AG10803 (cell line): ENCODE measurements around the gene RTEL1.
"Not testable (repeated sequence)": the region's sequence is repeated elsewhere in the genome, so short reads cannot be mapped to it uniquely, and the experiment has no call there.

Source experiments
- DNase-seq: peaks from one replicate; pipeline ENCODE4 v3.0.0; 2010; ENCODE audit warnings: low read depth
- H3K4me3 ChIP-seq: 2 replicates; pipeline ENCODE4 v1.5.1; 2011; ENCODE audit warnings: mild to moderate bottlenecking, low read length, control low read depth
- CTCF ChIP-seq: conservative IDR thresholded peaks from 2 replicates; pipeline ENCODE4 v1.5.1; 2011; ENCODE audit warnings: mild to moderate bottlenecking, low read length, control low read depth, inconsistent platforms

Gene RTEL1

GRCh38 chr20:63640086-63640485, 18.0 kb upstream of the RTEL1 start:
- no peak overlapping the region for H3K4me3 ChIP-seq
- DNase-seq = no peak
- no peak for TF ChIP-seq CTCF

GRCh38 chr20:63640686-63641085, 17.4 kb upstream of the RTEL1 start:
- DNase-seq, H3K4me3 ChIP-seq: not testable (repeated sequence)

- peak overlapping the region; percentile 36 for H3K4me3 ChIP-seq
- no peak for DNase-seq
- TF ChIP-seq CTCF = no peak
Measured at GRCh38 chr20:63641146-63641791, 16.8 kb upstream of the RTEL1 start.

- peak overlapping the region; percentile 58 for H3K4me3 ChIP-seq
- peak; percentile 28 for TF ChIP-seq CTCF
- DNase-seq = peak; percentile 68
Measured at GRCh38 chr20:63641792-63642523, 16.2 kb upstream of the RTEL1 start.

- DNase-seq = no peak
- TF ChIP-seq CTCF = no peak
- H3K4me3 ChIP-seq = no peak overlapping the region
Measured at GRCh38 chr20:63642527-63643247, 15.4 kb upstream of the RTEL1 start.

GRCh38 chr20:63643499-63643898, 14.6 kb upstream of the RTEL1 start:
- TF ChIP-seq CTCF = no peak
- H3K4me3 ChIP-seq = no peak overlapping the region
- DNase-seq = no peak

- H3K4me3 ChIP-seq = no peak overlapping the region
- no peak for TF ChIP-seq CTCF
- DNase-seq = no peak
Measured at GRCh38 chr20:63643946-63644345, 14.2 kb upstream of the RTEL1 start.
